Psoas muscle (tissue), 8 donors: ENCODE measurements around the gene IRF6. TPM values are rescaled to one million over a fixed set of nuclear protein-coding genes. Genes with fewer than 3 reads are reported as not detected.

Source experiments
- ATAC-seq, 4 donors: fragments of 200-7000 bp; cut with Tn5 transposase; one replicate each; pipeline ENCODE4 v1.9.1; 2020; ENCODE audit warnings: moderate library complexity in 3 of 4, mild to moderate bottlenecking in 2 of 4
- DNase-seq, 2 donors: peaks; one replicate each; pipeline ENCODE4 v3.0.0-alpha.2; 2020
- H3K27ac ChIP-seq: fragments of 200-600 bp; one replicate; pipeline ENCODE4 v1.8.0; 2022
- H3K27me3 ChIP-seq, 3 donors: fragments of 200-600 bp in 1 of 3; one replicate each; pipeline versions ENCODE4 v1.6.1 to v1.8.0; 2013 to 2022; ENCODE audit warnings: low read length in 2 of 3, mild to moderate bottlenecking in 2 of 3, moderate library complexity in 1 of 3; ENCODE audit not compliant: insufficient read depth in 3 of 3
- H3K36me3 ChIP-seq, 2 donors: fragments of 200-600 bp in 1 of 2; one replicate each; pipeline versions ENCODE4 v1.6.1 to v1.8.0; 2013 to 2022; ENCODE audit warnings: low read depth in 1 of 2, mild to moderate bottlenecking in 1 of 2, moderate library complexity in 1 of 2; ENCODE audit not compliant: insufficient read depth in 1 of 2
- H3K4me1 ChIP-seq: fragments of 200-600 bp; one replicate; pipeline ENCODE4 v1.8.0; 2022
- H3K4me3 ChIP-seq: fragments of 200-600 bp; one replicate; pipeline ENCODE4 v1.8.0; 2022; ENCODE audit warnings: mild to moderate bottlenecking
- H3K9me3 ChIP-seq: fragments of 200-600 bp; one replicate; pipeline ENCODE4 v1.8.0; 2022
- WGBS, 3 donors: extraction: QIAGEN DNeasy Blood & Tissue Kit; methylation state at CpG; one replicate each; pipeline versions ENCODE4 v1.1.6 to v1.1.7; 2013; 5-methylcytosine and 5-hydroxymethylcytosine counted together
- intact Hi-C, 2 donors: fragments of 100-400 bp; cut with DNase I; formaldehyde crosslinking; loops; one replicate each; pipeline versions ENCODE4 v1.11.0 to v1.14.2; 2022
- polyA plus RNA-seq, 3 donors: library from polyadenylated mRNA; stranded (reverse); fragments of 200-250 nt; gene quantifications; one replicate each; pipeline ENCODE4 v1.2.3, GENCODE V29; 2013
- total RNA-seq, 4 donors: library from RNA; stranded (reverse); fragmentation: NEBNext Ultra II Directional in 2 of 4; extraction: Animal tissue kit (Norgen Biotek cat#: 25700) in 2 of 4; gene quantifications; one replicate each; pipeline versions ENCODE4 v1.2.1 to v1.2.4, GENCODE V29; 2021 to 2023
- TF ChIP-seq, protein P1 (sequence below): fragments of 200-600 bp; IDR thresholded peaks from one replicate; pipeline ENCODE4 v1.8.0; 2022; ENCODE audit warnings: antibody characterized with exemption
- donor health status: healthy with polysubstance abuse.
- donor health status: DM: no; HTN: no; CAD: no; lungs with moderate emphysema.
- donor health status: Bipolar disorder and iron deficiency.
- donor health status: healthy.
- donor health status: DM: yes; HTN: yes; CAD: no.
- donor health status: DM: no; HTN: no; CAD: no.
- donor health status: DM: no; HTN: no; CAD: no.
- donor health status: DM: yes; HTN: yes; CAD: no.

Gene IRF6
- total and polyA plus RNA-seq, 7 donors: 0.26 to 5.1 (median 0.37) TPM; not detected in 1

DNA sequence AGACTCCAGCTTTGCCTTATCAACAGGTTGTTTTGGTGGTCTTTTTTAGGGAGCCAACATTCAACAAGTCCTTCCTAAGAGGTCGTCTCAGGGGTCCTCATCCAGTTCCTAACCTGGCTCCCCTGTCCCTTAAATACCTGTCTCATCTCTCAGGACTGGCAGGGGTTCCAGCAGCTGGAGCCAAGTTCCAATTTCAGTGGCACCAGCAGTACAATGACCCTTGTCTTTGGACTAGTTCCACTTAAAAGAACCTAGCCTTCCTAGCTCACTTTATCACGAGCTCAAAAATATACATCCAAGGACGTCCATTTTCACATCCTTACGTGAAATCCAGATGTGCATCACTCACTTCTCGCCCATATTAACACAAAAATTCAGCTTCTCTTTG, 68.8 kb downstream of the IRF6 start:
- 73 to 83% (median 78%) methylated on average over 5 of the region's 5 CpGs for WGBS, 3 donors
- intact Hi-C loops: no loop called here
- TF ChIP-seq, protein P1, sequence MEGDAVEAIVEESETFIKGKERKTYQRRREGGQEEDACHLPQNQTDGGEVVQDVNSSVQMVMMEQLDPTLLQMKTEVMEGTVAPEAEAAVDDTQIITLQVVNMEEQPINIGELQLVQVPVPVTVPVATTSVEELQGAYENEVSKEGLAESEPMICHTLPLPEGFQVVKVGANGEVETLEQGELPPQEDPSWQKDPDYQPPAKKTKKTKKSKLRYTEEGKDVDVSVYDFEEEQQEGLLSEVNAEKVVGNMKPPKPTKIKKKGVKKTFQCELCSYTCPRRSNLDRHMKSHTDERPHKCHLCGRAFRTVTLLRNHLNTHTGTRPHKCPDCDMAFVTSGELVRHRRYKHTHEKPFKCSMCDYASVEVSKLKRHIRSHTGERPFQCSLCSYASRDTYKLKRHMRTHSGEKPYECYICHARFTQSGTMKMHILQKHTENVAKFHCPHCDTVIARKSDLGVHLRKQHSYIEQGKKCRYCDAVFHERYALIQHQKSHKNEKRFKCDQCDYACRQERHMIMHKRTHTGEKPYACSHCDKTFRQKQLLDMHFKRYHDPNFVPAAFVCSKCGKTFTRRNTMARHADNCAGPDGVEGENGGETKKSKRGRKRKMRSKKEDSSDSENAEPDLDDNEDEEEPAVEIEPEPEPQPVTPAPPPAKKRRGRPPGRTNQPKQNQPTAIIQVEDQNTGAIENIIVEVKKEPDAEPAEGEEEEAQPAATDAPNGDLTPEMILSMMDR: no peak

DNA sequence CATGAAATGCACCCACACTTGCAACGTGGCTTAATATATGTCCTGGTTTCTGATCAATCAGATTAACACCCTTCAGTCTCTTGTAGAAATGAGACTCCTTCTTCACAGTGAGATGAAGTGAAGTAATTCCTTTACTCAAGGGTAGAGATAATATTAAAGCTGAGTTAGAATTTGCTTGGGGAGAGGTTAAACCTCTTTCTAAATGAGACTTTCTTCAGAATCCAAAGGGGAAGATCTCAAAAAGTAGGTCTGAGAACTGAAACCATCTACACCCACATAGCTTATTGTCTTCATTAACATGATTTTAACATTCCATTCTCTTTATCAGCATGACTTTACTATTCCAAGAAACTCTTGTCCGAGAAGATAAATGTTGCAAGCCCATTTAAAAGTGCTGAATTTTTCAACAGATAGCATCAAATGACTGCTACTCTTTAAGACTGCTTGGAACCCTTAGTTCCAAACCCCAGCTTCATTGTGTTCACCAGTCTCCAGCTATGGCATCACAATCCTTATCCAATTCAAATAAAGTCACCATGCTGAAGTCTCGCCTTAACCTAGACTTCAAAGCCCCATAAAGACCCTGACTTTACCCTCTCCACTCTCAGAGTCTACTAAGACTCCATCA, 69.3 kb downstream of the IRF6 start:
- no peaks in the 10 kb centered on the region for H3K9me3 ChIP-seq
- intact Hi-C loops: no loop called here
- H3K4me3 ChIP-seq: no peak overlapping the region
- H3K27me3 ChIP-seq: no peaks in the 10 kb centered on the region
- no peaks in the 10 kb centered on the region for H3K36me3 ChIP-seq
- WGBS, 3 donors: 70 to 85% (median 74%) methylated on average over 3 of the region's 3 CpGs
- no peak for DNase-seq
- no peaks in the 10 kb centered on the region for H3K4me1 ChIP-seq
- TF ChIP-seq, protein P1: no peak
- no peak overlapping the region for H3K27ac ChIP-seq
- ATAC-seq: no peak

More for the DNA sequence above, 68.8 kb downstream of the IRF6 start:
- no peak for ATAC-seq
- Histone ChIP-seq H3K27ac (no peak overlapping the region), H3K36me3 (no peaks in the 10 kb centered on the region), H3K9me3 (no peaks in the 10 kb centered on the region), H3K4me3 (no peak overlapping the region), H3K27me3 (no peaks in the 10 kb centered on the region), H3K4me1 (no peaks in the 10 kb centered on the region)
- DNase-seq: no peak

Other genes starting within 250 kb of the IRF6 start
- under 1 TPM in 2 of 4 donors, not detected in 2; 0.42 to 0.50 TPM for gene CAMK1G, start 222.4 kb downstream of the IRF6 start, total RNA-seq
- gene CAMK1G, start 222.4 kb downstream of the IRF6 start, polyA plus RNA-seq: 1 to 10 TPM in 1 of 3 donors, under 1 TPM in 1, not detected in 1; 0.04 to 1.4 TPM
- 1 to 10 TPM in 3 of 4 donors, under 1 TPM in 1; 0.88 to 2.7 (median 1.8) TPM for gene LAMB3, start 153.7 kb downstream of the IRF6 start, total RNA-seq
- gene LAMB3, start 153.7 kb downstream of the IRF6 start, polyA plus RNA-seq: 1 to 10 TPM in 2 of 3 donors, under 1 TPM in 1; 0.98 to 2.6 (median 2.0) TPM
- 100 to 1,000 TPM in 2 of 4 donors, 10 to 100 TPM in 2; 50.0 to 468 (median 92.8) TPM for gene G0S2, start 130.7 kb downstream of the IRF6 start, total RNA-seq
- gene G0S2, start 130.7 kb downstream of the IRF6 start, polyA plus RNA-seq: 100 to 1,000 TPM in 1 of 3 donors, 10 to 100 TPM in 2; 49.9 to 561 (median 89.0) TPM
- 1 to 10 TPM; 1.3 to 3.0 (median 2.1) TPM for gene HSD11B1, start 101.3 kb downstream of the IRF6 start, total RNA-seq
- gene HSD11B1, start 101.3 kb downstream of the IRF6 start, polyA plus RNA-seq: 1 to 10 TPM; 1.0 to 2.0 (median 1.2) TPM
- gene TRAF3IP3, start 50.1 kb downstream of the IRF6 start, total RNA-seq: 1 to 10 TPM in 3 of 4 donors, under 1 TPM in 1; 0.84 to 2.0 (median 1.8) TPM
- gene TRAF3IP3, start 50.1 kb downstream of the IRF6 start, polyA plus RNA-seq: under 1 TPM; 0.23 to 0.35 (median 0.27) TPM
- gene C1orf74, start 21.6 kb downstream of the IRF6 start, total RNA-seq: 1 to 10 TPM in 2 of 4 donors, under 1 TPM in 2; 0.54 to 1.4 (median 0.99) TPM
- 1 to 10 TPM in 2 of 3 donors, under 1 TPM in 1; 0.45 to 1.8 (median 1.6) TPM for gene C1orf74, start 21.6 kb downstream of the IRF6 start, polyA plus RNA-seq
- 1 to 10 TPM; 3.2 to 5.4 (median 4.2) TPM for gene UTP25, start 21.8 kb upstream of the IRF6 start, total RNA-seq
- gene UTP25, start 21.8 kb upstream of the IRF6 start, polyA plus RNA-seq: 1 to 10 TPM; 1.9 to 5.2 (median 3.9) TPM
- under 1 TPM in 2 of 4 donors, not detected in 2; 0.06 to 0.18 TPM for gene SYT14, start 132.1 kb upstream of the IRF6 start, total RNA-seq
- under 1 TPM in 2 of 3 donors, not detected in 1; under 0.01 to 0.01 TPM for gene SYT14, start 132.1 kb upstream of the IRF6 start, polyA plus RNA-seq